IMR-90 (cell line): ENCODE results near the gene SPCS3. TPM values are rescaled to one million over a fixed set of nuclear protein-coding genes. Genes with fewer than 3 reads are reported as not detected.

Experiments used
- ATAC-seq: fragments of 200-7000 bp; cut with Tn5 transposase; 2 replicates; pipeline ENCODE4 v1.9.1; 2020; ENCODE audit warnings: low read depth, mild to moderate bottlenecking, moderate library complexity
- BruUV-seq: library from RNA; stranded (reverse); fragments of 400-500 nt; replicated peaks from 2 replicates; lab custom pipeline; 2021; lab: Mats Ljungman, UMichigan
- CTCF ChIA-PET: fragments of 300-600 bp; formaldehyde crosslinking; extraction: SDS; loops from one replicate; lab custom pipeline; 2021; ENCODE audit warnings: antibody characterized with exemption; lab: Yijun Ruan, JAX
- POLR2A ChIA-PET: fragments of 300-600 bp; sonication (Branson Sonifier 250); formaldehyde crosslinking; loops from one replicate; lab custom pipeline; 2022; ENCODE audit warnings: antibody characterized with exemption; ENCODE audit not compliant: unreplicated experiment; lab: Charles Lee
- DNase-seq: peaks from one replicate; pipeline ENCODE4 v3.0.0; 2013
- H2AFZ ChIP-seq: replicated peaks from 2 replicates; pipeline ENCODE3; 2013; ENCODE audit warnings: low read length, mild to moderate bottlenecking; ENCODE audit not compliant: poor library complexity
- H2AK5ac ChIP-seq: 2 replicates; pipeline ENCODE4 v1.6.1; 2013; ENCODE audit warnings: low read depth, low read length, inconsistent platforms
- H2AK9ac ChIP-seq: replicated peaks from 2 replicates; pipeline ENCODE3; 2013; ENCODE audit warnings: mild to moderate bottlenecking, low read depth, low read length, moderate library complexity; ENCODE audit not compliant: poor library complexity
- H2BK120ac ChIP-seq: 2 replicates; pipeline ENCODE4 v1.6.1; 2013; ENCODE audit warnings: low read depth, low read length, inconsistent platforms
- H2BK15ac ChIP-seq: 3 replicates; pipeline ENCODE4 v1.6.1; 2013; ENCODE audit warnings: low read depth, low read length, inconsistent platforms
- H2BK20ac ChIP-seq: 2 replicates; pipeline ENCODE4 v1.6.1; 2013; ENCODE audit warnings: low read depth, mild to moderate bottlenecking, inconsistent platforms, low read length, moderate library complexity
- H2BK5ac ChIP-seq: 2 replicates; pipeline ENCODE4 v1.6.1; 2013; ENCODE audit warnings: mild to moderate bottlenecking, low read depth, low read length, inconsistent platforms; ENCODE audit not compliant: poor library complexity, severe bottlenecking
- H3K14ac ChIP-seq: replicated peaks from 2 replicates; pipeline ENCODE4 v1.6.1; 2013; ENCODE audit warnings: low read depth, low read length, inconsistent platforms
- H3K18ac ChIP-seq: 2 replicates; pipeline ENCODE4 v1.6.1; 2013; ENCODE audit warnings: low read depth, low read length, control low read depth
- H3K23ac ChIP-seq: 2 replicates; pipeline ENCODE4 v1.6.1; 2013; ENCODE audit warnings: low read depth, low read length, inconsistent platforms
- H3K27ac ChIP-seq: 2 replicates; pipeline ENCODE4 v1.5.1; 2013; ENCODE audit warnings: mild to moderate bottlenecking, control low read depth, low read length; ENCODE audit not compliant: insufficient read depth
- H3K27me3 ChIP-seq: 2 replicates; pipeline ENCODE4 v1.6.1; 2013; ENCODE audit warnings: low read length; ENCODE audit not compliant: control insufficient read depth, insufficient read depth
- H3K36me3 ChIP-seq: 2 replicates; pipeline ENCODE4 v1.6.1; 2013; ENCODE audit warnings: low read length, mixed read lengths; ENCODE audit not compliant: control insufficient read depth, insufficient read depth
- H3K4ac ChIP-seq: 2 replicates; pipeline ENCODE4 v1.6.1; 2013; ENCODE audit warnings: low read depth, low read length, inconsistent platforms
- H3K4me1 ChIP-seq: 2 replicates; pipeline ENCODE4 v1.6.1; 2013; ENCODE audit warnings: low read length, mixed read lengths; ENCODE audit not compliant: control insufficient read depth, insufficient read depth
- H3K4me2 ChIP-seq: 2 replicates; pipeline ENCODE4 v1.6.1; 2013; ENCODE audit warnings: low read depth, mild to moderate bottlenecking, control low read depth, low read length, moderate library complexity
- H3K4me3 ChIP-seq: 2 replicates; pipeline ENCODE4 v1.5.1; 2013; ENCODE audit warnings: low read depth, mild to moderate bottlenecking, control low read depth, low read length, moderate library complexity; ENCODE audit not compliant: insufficient read depth
- H3K56ac ChIP-seq: 2 replicates; pipeline ENCODE4 v1.6.1; 2013; ENCODE audit warnings: low read length, inconsistent platforms; ENCODE audit not compliant: insufficient read depth; ENCODE audit errors: extremely low read depth
- H3K79me1 ChIP-seq, 2 experiments: 2 replicates each; pipeline ENCODE4 v1.6.1; 2013; ENCODE audit warnings: low read length in 2 of 2, inconsistent platforms in 1 of 2, low read depth in 1 of 2
- H3K9ac ChIP-seq: 2 replicates; pipeline ENCODE4 v1.6.1; 2013; ENCODE audit warnings: low read depth, low read length, control low read depth
- H3K9me1 ChIP-seq: 2 replicates; pipeline ENCODE4 v1.6.1; 2013; ENCODE audit warnings: low read length, inconsistent platforms; ENCODE audit not compliant: insufficient read depth
- H3K9me3 ChIP-seq: 2 replicates; pipeline ENCODE4 v1.6.1; 2013; ENCODE audit warnings: low read length; ENCODE audit not compliant: control insufficient read depth, insufficient read depth
- H4K20me1 ChIP-seq: 2 replicates; pipeline ENCODE4 v1.6.1; 2013; ENCODE audit warnings: low read length, inconsistent platforms; ENCODE audit not compliant: insufficient read depth
- H4K5ac ChIP-seq: 2 replicates; pipeline ENCODE4 v1.6.1; 2013; ENCODE audit warnings: mild to moderate bottlenecking, low read depth, low read length, control low read depth
- H4K8ac ChIP-seq, 2 experiments: 2 replicates each; pipeline ENCODE4 v1.6.1; 2013; ENCODE audit warnings: low read depth in 2 of 2, low read length in 2 of 2, control low read depth in 1 of 2, inconsistent platforms in 1 of 2
- H4K91ac ChIP-seq: 2 replicates; pipeline ENCODE4 v1.6.1; 2013; ENCODE audit warnings: low read depth, low read length, inconsistent platforms; ENCODE audit not compliant: insufficient read depth
- BHLHE40 ChIP-seq: fragments of 150-350 bp; IDR thresholded peaks from 2 replicates; pipeline ENCODE4 v1.6.1; 2016; ENCODE audit warnings: mild to moderate bottlenecking, low read depth, low read length
- CTCF ChIP-seq: conservative IDR thresholded peaks from 2 replicates; pipeline ENCODE4 v1.5.1; 2012; ENCODE audit warnings: mild to moderate bottlenecking, low read depth, low read length, improper control_type of control experiment
- POLR2A ChIP-seq: IDR thresholded peaks from 2 replicates; pipeline ENCODE4 v1.6.1; 2012; ENCODE audit warnings: mild to moderate bottlenecking, low read depth, low read length
- SMC3 ChIP-seq: fragments of 150-350 bp; IDR thresholded peaks from 2 replicates; pipeline ENCODE4 v1.6.1; 2016; ENCODE audit warnings: low read depth, mild to moderate bottlenecking, antibody characterized with exemption, low read length, moderate library complexity
- WGBS, 2 experiments: methylation state at CpG; one replicate each; pipeline versions ENCODE4 v1.1.5 to v1.1.7; 2013; ENCODE audit warnings: missing lambda C conversion rate in 2 of 2; ENCODE audit not compliant: insufficient read length in 1 of 2; ENCODE audit errors: extremely low coverage in 2 of 2; 5-methylcytosine and 5-hydroxymethylcytosine counted together
- dilution Hi-C: fragments of 300-500 bp; cut with HindIII; formaldehyde crosslinking; loops from one replicate; pipeline ENCODE4 v1.14.3; 2018; ENCODE audit warnings: low sequenced_read_pairs; ENCODE audit not compliant: unreplicated experiment
- in situ Hi-C: fragments of 300-500 bp; cut with MboI; formaldehyde crosslinking; loops from 3 replicates; pipeline ENCODE4 v1.14.3; 2019; ENCODE audit warnings: low sequenced_read_pairs, inconsistent platforms, mixed read lengths
- intact Hi-C: fragments of 100-400 bp; cut with micrococcal nuclease; formaldehyde crosslinking; loops from 2 replicates; pipeline ENCODE4 v1.10.0; 2022
- polyA plus RNA-seq, 3 experiments: library from polyadenylated mRNA; depleted of rRNA; stranded (reverse); fragments of >200 nt; gene quantifications; 2 replicates each; pipeline ENCODE4 v1.2.3, GENCODE V29; 2012; ENCODE audit warnings: low replicate concordance in 1 of 3
- total RNA-seq: library from RNA; depleted of rRNA; stranded (reverse); fragments of >200 nt; gene quantifications from 2 replicates; pipeline ENCODE4 v1.2.3, GENCODE V29; 2012

The SPCS3 gene
- total and polyA plus RNA-seq, 2 of the 4 experiments (the other 2 are of a cell fraction) = 41.6 to 77.4 TPM

- no TSS peak for BruUV-seq
These were observed 20.4 kb downstream of the SPCS3 start for GRCh38 chr4:176339936-176340761.

More at GRCh38 chr4:176339936-176340761, 20.4 kb downstream of the SPCS3 start:
- no peak for DNase-seq
- Histone ChIP-seq H2BK120ac (peak overlapping the region; percentile 46; the same call in 1 of the 2 replicates), H3K4me1 (peaks cover 6% of the 10 kb centered on the region), H2BK5ac (no peak overlapping the region), H3K56ac (no peak overlapping the region), H2AK9ac (no peak overlapping the region), H4K5ac (no peak overlapping the region), H3K36me3 (peaks cover 7% of the 10 kb centered on the region), H3K4me2 (peak overlapping the region; percentile 52), H3K18ac (0 out of 2 replicates have a peak overlapping the region, but pooled peaks have one; percentile 3), H3K9me3 (peaks cover 24% of the 10 kb centered on the region), H3K14ac (peak overlapping the region; percentile 42), H2BK20ac (0 out of 2 replicates have a peak overlapping the region, but pooled peaks have one; percentile 32), H2AFZ (no peak overlapping the region), H3K23ac (peak overlapping the region; percentile 31; the same call in 1 of the 2 replicates), H3K27me3 (no peaks in the 10 kb centered on the region), H2AK5ac (no peak overlapping the region), H3K4ac (no peak overlapping the region), H3K9me1 (peaks cover 2% of the 10 kb centered on the region), H3K27ac (no peak overlapping the region), H3K4me3 (no peak overlapping the region), H3K79me1 (peaks cover 6 to 31% of the 10 kb centered on the region in 2 experiments; a peak in 3 of 4 replicates), H4K8ac (no peak overlapping the region; a peak in 1 of 4 replicates), H4K20me1 (no peaks in the 10 kb centered on the region), H2BK15ac (no peak overlapping the region), H3K9ac (no peak overlapping the region), H4K91ac (no peak overlapping the region)
- in situ Hi-C loops (loop anchor here (5.0 to 25.0 kb wide), 6 partner anchors 195 to 1978 kb away; no protein-coding TSS in a partner anchor), dilution Hi-C loops (no loop called here), intact Hi-C loops (loop anchor here (2.0 to 10.0 kb wide), 3 partner anchors 63 to 1975 kb away; no protein-coding TSS in a partner anchor)
- WGBS, 2 experiments = 83% methylated on average over 1 of the region's 3 CpGs; no CpG with 5 or more reads in 1 of the 2 experiments
- ChIA-PET POLR2A (no interaction called here), CTCF (interaction anchor here (0.6 to 1.8 kb wide), 12 partner anchors 7 to 438 kb away, joined by 3 to 7 read pairs (median 5); no protein-coding TSS in a partner anchor)
- peak; percentile 35 for ATAC-seq
- TF ChIP-seq CTCF (no peak), BHLHE40 (no peak), POLR2A (no peak), SMC3 (no peak)
